HG03196 (cell line): ENCODE measurements around the gene MAGEA10.
"Not testable (repeated sequence)": the region's sequence is repeated elsewhere in the genome, so short reads cannot be mapped to it uniquely, and the experiment has no call there.

Experiments
- ATAC-seq: cut with Tn5 transposase; IDR thresholded peaks from one replicate; pipeline ENCODE4 v1.9.1; 2021; ENCODE audit not compliant: unreplicated experiment

Gene MAGEA10

DNA sequence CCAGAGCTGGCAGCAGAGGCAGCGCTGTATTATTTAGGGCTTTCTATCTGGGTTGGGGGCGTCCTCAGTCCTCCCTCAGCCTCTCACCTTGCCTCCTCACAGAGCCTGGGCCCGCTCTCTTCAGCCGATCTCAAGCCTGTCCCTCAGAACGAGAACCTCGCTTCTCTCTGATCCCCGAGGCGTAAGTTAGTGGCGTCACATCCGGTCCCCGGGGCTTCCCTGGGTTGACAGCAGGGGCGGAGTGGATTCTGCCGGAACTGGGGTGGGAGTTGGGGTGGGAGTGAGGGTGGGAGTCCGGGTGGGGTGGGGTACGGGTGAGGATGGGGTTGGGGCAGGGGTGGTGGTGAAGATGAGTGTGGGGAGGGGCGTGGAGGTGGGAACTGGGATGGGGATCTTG lies at the start of gene MAGEA10:
Gene MAGEA10, minus strand, starts transcription at position 190 of the 397 bp plus-strand sequence. CDS start 2,957 bp downstream, outside the sequence.
- ATAC-seq: no peak

DNA sequence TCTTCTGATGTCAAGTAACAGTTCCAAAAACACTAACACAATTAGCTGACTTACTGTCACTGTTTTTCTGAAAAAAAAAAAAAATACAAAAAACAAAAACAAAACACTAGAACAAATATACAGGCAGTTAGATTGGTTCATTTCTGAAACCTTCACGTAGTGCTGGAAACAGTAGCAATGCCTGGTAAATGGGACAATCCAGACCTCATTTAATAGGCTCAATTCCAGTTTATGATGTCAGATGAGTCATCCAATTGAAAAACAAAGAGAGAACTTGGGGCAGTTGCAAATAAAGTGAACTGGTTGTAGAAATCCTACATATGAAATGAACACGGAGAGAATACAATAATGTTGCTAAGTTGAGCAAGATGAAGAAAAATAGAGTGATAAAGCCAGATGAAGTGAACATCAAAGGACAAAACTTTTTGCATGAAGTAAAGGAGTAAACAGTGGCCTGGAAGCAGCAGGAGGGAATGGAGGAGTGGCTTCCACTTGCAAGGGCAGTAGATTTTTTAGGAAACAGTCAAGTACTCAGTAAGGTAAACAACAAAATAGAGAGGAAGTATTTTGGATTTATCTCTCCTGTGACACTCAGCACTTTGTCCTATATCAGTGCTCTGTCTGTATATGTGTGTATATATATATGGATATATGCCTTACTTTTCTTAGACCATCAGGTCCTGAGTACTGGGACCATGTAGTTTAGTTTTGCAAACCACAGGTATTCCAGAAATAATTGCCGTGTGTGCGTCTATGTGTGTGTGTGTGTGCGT lies 39.3 kb upstream of the MAGEA10 start:
- no peak for ATAC-seq

DNA sequence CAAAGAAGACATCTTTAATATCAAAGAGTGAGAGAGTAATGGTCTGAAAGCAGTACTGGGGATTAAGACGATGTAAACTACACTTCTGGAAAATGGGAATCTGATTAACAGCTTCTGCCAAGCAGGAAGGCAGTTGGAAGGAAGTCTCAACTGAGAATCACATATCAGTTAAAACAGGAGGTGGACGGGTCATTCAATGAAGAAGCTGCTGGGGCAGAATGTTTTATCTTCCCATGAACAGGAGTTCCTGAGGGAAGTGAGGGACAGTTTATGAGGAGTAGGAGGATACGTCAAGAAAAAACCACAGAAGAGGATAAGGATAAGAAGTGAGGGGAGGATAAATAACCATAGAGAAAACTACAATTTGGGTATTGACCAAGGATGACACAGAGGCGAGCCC lies 38.7 kb upstream of the MAGEA10 start:
- no peak for ATAC-seq

DNA sequence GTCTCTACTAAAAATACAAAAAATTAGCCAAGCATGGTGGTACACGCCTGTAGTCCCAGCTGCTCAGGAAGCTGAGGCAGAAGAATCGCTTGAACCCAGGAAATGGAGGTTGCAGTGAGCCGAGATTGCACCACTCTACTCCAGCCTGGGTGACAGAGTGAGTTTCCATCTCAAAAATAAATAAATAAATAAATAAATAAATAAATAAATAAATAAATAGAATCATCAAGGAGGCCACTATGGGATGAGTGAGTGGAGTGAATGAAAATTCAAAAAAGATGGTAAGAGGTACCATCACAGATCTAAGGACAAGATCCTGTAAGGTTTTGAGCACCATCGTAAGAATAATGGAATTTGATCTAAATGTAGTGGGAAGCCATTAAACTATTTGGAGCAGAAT lies 37.5 kb upstream of the MAGEA10 start:
- ATAC-seq: not testable (repeated sequence)

DNA sequence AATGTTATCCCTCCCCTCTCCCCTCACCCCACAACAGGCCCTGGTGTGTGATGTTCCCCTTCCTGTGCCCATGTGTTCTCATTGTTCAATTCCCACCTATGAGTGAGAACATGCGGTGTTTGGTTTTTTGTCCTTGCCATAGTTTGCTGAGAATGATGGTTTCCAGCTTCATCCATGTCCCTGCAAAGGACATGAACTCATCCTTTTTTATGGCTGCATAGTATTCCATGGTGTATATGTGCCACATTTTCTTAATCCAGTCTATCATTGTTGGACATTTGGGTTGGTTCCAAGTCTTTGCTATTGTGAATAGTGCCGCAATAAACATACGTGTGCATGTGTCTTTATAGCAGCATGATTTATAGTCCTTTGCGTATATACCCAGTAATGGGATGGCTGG lies 35.5 kb upstream of the MAGEA10 start:
- ATAC-seq: not testable (repeated sequence)

DNA sequence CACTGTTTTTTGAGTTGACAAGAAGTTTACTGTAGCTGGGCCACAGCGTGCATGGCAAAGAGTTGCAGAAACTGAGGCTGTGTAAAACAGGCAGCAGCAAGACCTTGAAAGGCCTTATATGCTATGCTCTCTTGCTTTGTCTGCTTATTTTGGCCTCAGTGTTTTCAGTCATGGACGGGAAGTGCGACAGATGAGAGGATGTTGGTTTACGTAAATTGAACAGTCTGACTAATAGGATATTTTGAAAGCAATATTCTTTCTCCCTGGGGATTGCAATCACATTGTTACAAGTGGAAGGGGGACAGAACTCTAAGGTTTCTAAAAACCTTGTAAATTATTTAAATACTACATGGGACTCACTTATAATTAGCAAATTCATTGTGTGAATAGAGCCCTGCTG lies 32.2 kb upstream of the MAGEA10 start:
- ATAC-seq: no peak

DNA sequence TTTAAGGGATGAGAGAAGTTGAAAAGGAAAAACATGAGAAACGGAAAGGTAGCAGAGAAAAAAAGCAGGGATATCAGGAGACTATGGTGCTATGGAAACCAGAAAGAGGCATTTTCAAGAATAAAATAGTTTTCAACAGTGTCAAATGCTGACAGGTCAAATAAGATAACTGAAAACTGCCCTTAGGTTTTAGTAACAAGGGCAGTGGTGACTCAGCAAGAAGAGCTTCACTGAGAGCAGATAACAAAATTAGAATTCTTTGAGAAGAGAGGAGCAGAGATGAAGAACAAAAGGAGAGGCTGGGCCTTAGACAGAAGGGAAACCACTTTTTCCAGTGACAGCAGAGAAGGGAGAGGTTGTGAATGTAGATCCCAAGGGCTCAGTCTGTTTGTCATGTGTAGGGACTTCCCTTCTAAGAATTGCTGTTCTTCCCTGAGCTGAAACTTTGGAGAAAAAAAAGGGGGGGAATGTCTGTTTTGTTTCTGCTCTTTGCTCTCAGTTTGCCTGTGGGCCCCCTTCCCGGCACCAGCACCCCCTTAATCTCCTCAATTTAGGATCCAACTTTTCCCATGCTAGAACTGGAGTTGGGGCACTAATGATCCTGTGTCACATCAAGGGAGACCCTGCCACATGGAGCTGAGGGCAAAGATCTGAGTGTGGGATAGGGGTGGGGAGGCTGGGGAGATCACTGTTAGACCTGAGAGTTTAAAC lies 26.8 kb upstream of the MAGEA10 start:
- ATAC-seq: no peak

DNA sequence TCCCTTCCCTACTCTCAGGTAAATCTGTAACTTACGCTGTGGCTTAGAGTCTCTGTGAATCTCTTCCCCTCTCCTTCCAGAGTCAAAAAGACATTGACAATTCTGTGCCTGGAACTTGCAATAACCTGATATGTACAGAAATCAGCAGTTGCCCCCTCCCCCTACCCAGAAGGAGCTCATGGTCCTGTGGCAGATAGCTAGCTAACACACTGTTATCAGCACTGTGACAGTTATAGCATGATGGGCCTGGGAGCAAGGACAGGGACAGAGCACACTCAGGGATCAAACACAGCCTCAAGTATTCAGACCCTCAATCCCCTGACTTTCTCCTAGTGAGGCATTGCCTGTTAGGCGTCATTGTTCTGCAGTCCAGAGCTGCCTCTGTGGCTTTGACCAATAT lies 18.7 kb upstream of the MAGEA10 start:
- ATAC-seq: no peak

DNA sequence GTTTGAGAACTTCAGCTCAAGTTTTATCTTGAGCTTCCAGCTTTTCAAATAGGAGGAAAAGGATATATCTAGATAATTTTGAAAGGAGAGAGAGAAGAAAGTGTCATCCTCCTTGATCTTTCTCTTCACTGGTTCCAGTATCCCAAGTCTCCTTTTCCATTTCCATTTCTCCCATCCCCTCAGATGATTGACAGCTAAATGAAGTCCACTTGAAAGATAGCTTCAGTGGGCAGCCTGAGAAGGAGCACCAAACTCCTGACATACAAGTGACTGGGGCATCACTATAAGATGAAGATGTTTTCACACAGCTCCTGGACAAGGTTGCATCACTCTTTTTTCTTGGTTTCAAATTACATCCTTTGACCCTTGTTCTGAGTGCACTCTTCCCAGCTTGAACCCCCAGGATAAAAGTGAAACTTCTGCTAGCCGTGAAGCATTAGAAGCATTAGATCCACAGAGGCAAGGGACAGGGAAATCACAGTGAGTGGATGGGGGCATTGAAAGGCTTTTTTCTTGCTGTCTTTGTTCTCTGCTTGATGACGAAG lies 17.5 kb upstream of the MAGEA10 start:
- no peak for ATAC-seq

DNA sequence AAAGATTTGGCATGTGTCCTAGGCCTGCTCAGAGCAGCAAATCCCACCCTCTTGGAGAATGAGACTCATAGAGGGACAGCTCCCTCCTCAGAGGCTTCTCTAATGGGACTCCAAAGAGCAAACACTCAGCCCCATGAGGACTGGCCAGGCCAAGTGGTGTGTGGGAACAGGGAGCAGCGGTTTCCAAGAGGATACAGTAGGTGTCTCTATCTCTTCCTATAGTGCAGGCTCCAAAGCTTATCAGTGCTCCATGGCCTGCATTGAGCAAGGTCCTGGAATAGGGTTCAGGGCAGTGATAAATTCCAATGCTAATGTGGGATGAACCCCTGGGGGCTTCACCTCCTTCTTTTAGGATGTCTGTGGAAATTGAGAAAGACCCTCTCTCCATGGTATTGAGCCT lies 15.7 kb upstream of the MAGEA10 start:
- no peak for ATAC-seq

DNA sequence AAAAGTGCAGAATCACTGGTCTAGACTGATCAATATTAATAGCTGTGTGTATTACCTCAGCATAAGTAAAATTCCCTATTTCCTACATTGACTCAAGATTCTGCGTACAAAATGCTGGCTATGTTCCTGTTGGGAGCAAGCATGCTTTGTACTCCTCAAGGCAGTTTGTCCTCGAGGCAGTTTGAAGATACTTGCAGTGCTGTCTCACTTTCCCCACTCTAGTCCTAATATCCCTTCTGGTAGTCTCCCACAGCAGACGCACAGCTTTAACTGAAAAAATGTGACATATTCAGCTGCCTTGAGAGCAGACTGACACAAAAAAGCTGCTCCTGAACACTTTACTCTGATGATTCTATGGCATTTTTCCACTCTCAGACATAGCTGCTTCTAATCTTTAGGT lies 12.9 kb upstream of the MAGEA10 start:
- ATAC-seq: no peak

DNA sequence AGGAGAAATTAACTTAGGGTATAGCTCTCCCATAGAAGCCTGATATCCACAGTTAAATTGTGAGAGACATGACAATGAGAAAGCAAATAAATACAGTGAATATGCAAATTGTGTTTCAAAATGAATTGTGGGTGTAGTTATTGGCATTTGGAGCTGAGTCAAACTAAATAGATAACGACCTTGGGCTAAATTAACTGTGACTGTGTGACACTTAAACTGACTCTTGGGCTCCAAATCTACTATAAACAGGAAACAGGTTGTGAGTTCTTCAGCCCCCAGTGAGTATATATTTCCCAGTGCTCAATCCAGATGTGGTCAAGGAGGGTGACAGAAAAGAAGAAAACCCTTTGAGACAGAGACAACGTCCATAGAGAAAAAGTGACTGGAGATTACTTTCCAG lies 11.3 kb upstream of the MAGEA10 start:
- ATAC-seq: no peak

DNA sequence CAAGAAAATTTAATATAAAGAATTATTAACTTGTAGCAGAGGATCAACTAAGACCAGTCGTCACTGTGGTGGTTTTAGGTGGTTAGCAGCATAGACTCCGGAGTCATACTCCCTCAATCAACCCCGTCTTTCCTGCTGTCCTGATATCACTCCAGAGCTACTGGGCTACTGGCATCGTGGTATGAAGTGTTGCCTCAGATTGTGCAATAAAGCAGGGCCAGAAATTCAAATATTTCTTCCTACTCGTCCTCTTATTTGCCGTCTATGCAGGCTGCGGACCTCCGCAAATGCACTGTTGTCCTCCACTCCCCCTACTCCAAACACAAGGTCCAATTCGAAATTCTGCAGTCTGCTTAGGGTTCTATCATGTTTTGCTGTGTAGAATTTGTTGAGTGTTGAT lies 1.2 kb upstream of the MAGEA10 start:
- no peak for ATAC-seq

DNA sequence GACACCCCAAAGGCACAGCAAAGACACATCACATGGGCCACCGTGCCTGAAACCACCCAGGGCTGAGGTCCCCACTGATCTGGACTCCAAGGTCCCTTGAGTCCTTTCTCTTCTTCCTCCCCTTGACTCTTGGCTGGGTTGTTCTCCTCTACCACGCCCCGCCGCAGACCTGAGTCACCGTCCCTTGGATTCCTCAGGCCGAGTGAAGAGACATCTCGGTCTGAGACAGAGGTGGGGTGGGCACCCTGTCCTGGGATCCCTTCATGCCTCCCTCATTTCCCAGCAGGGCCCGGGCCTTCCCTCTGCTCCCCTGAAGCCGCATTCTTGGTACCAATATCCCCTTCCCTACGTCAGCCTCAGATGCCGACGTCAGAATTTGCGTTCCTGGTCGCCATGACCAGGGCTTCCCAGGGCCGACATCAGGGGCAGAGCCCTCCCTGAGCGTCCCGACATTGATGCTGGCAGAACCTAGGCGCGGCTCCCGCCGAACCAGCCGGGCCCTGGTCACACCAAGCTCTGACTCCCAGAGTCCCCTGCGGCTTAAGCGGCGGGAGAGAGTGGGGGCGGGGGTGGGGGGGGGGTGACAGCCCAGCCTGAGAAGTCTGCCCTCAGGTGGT lies 498 bp downstream of the MAGEA10 start:
- no peak for ATAC-seq

DNA sequence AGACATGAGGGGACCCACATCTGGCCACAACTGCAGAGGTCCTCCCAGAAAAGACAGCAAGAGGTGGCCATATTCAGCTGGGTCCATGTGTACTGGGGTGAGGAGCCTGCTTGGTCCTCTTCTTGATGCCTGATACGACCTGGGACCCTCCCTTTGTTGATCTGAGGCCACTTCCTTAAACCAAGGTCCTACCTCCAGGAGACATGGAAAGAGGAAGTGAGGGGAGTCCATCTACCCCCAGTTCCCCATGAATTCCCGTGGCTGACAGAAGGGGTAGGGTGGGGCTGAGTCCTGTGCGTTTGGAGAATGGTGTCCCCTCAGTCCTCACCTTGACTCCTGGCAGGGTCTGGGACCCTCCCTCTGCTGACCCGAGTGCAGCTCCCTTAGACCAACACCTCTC lies 2.1 kb downstream of the MAGEA10 start:
- no peak for ATAC-seq

DNA sequence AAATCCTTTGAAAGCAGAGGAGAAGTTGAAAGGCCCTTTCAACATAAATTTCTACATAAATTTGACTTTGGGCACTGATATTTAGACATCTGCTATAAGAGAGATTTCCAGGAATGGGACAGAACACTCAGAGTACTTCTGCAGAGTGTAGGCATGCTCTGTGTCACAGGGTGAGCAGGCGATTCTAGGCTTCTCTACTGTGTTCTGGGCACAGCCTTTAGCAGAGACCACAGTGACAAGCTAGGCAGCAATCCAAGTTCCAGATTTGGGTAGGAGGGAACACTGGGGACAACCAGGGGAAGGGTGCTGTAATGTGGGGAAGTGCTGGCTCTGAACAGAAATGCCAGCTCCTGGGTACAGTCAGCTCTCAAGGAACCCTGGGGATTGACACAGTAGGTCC lies 6.9 kb downstream of the MAGEA10 start:
- no peak for ATAC-seq

DNA sequence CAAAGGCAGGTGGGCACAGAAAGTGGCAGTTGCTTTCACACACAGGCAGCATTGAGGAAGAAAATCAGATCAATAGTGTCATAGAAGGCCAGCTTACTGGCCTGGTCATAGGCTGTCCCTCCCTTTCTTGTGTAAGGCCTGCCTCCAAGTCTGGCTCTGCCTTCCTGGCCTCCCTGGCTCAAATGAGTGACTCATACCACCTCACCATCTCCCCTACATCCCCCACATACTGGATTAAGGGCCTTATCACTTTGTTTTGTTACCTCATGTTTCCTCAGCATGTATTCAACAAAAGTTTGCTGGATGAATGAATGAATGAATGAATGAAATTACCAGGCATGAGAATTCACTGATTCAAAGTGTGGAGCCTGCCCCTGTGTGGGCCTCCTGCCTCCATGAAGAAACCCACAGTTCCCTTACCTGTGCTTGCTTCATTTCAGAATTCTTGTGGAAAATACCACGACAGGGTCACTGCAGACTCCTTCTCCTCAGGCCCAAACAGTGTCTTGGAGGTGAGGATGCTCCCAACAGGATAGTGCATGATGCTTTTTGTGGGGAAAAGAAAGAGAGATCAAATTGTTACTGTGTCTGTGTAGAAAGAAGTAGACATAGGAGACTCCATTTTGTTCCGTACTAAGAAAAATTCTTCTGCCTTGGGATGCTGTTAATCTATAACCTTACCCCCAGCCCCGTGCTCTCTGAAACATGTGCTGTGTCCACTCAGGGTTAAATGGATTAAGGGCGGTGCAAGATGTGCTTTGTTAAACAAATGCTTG lies 9.1 kb downstream of the MAGEA10 start:
- not testable (repeated sequence) for ATAC-seq

DNA sequence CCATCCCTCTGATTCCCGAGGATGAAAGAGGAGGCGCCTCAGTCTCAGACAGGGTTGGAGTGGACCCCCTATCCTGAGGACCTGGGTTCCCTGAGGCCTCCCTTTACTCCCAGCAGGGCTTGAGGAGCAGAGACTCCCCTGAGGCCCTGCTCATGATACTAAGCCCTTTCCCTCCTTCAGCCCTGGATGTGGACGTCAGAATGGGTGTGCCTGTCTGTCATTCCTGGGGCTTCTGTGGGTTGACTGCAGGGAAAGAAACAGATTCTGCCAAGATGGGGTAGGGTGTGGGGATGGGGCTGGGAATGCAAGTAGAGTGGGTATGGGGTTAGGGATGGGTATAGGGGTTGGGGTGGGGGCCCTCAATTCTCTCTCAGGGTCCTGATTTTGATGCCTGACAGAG lies 21.1 kb downstream of the MAGEA10 start:
- ATAC-seq: no peak

DNA sequence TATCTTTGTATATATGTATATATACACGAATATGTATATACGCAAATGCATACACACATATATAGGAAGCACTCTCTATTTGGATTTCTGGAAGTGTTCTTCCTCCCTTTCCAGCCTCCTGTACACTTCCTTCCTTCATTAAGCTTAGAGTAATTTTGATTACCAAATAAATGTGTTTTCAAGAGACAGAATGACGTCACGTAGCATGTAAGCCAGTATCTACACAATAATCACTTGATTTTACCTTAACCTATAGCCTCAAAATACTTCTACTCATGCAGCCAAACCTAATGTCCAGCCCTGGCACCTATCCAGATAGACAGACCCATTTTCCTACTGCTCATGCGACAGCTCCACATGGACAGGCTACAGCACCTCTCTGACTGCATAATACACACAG lies 29.9 kb downstream of the MAGEA10 start:
- no peak for ATAC-seq

DNA sequence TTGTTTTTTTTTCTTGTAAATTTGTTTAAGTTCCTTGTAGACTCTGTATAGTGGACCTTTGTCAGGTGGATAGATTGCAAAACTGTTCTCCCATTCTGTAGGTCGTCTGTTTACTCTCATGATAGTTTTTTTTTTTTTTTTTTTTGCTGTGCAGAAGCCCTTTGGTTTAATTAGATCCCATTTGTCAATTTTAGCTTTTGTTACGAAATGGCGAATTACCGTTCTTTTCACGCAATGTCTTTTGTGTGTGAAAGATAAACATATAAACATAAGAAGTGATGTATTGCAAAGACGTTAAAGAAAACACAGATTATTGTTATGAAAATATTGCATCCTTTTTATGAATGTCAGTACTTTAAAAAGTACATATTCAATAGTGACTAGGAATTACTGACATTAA lies 34.5 kb downstream of the MAGEA10 start:
- ATAC-seq: no peak

DNA sequence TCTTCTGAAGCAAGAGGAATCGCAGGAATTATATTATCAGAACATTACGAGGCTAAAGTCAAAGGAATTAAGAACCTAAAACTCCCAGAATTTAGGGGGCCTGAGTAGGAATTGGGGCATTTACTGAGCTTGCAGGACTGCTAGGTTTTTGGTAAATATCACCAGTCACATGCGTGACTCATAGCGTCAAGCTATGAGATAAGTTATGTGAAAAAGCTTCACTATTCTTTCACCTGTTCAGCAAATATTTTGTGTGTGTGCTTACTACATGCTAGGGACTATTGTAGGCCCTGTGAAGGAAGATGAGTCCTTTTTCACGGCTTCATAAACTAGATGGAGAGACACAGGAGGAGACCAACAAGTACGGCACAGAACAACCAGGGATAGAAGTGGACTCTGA lies 52.2 kb downstream of the MAGEA10 start:
- ATAC-seq: no peak
